ENCODE data around the gene KAT8. TPM values are rescaled to one million over a fixed set of nuclear protein-coding genes. Genes with fewer than 3 reads are reported as not detected.

Gene KAT8
- total and polyA plus RNA-seq, 9 of the 15 experiments (the other 6 are each of a cell fraction or from before 2014, with no cell fraction given): 10.0 to 98.5 (median 76.4) TPM

GRCh38 chr16:31073970-31074813 lies 43.3 kb upstream of the KAT8 start, which contains the start of the genes ZNF646 and ZNF668 (continued):
- TF ChIP-seq ZC3H11A (IDR thresholded peaks at IDR 0.05; ENCODE audit: low read depth, low read length) (no peak), UBTF (IDR thresholded peaks at IDR 0.05; ENCODE audit: borderline replicate concordance in 1 of 2, low read depth in 2 of 2, low read length in 2 of 2) (peak; percentile 8 to 52; a peak in 1 of 4 replicates), STAT6 (CRISPR knock-in tag; IDR thresholded peaks at IDR 0.05) (no peak), POLR2G (IDR thresholded peaks at IDR 0.05; ENCODE audit: low read depth, low read length) (peak; percentile 83), SAFB2 (IDR thresholded peaks at IDR 0.05; ENCODE audit: borderline replicate concordance, low read depth, low read length, severe bottlenecking) (no peak), ETV1 (tag; conservative IDR thresholded peaks at IDR 0.05; ENCODE audit: low read depth) (peak; percentile 85), CBFB (CRISPR knock-in tag; IDR thresholded peaks at IDR 0.05) (no peak), ELF2 (CRISPR knock-in tag; IDR thresholded peaks at IDR 0.05) (peak; percentile 96), ZKSCAN3 (CRISPR knock-in tag; IDR thresholded peaks at IDR 0.05) (no peak), PHB (CRISPR knock-in tag; IDR thresholded peaks at IDR 0.05) (no peak), NBN (IDR thresholded peaks at IDR 0.05; ENCODE audit: low read depth) (no peak), PHTF2 (CRISPR knock-in tag; IDR thresholded peaks at IDR 0.05) (no peak), TARDBP (IDR thresholded peaks at IDR 0.05) (peak; percentile 67; the same call in 1 of the 2 replicates), MAFG (tag; conservative IDR thresholded peaks at IDR 0.05) (no peak), KHSRP (IDR thresholded peaks at IDR 0.05) (0 out of 2 replicates have a peak, but pooled peaks have one; percentile 20), ZNF165 (CRISPR knock-in tag; IDR thresholded peaks at IDR 0.05; ENCODE audit: borderline replicate concordance) (no peak), USF2 (CRISPR knock-in tag; IDR thresholded peaks at IDR 0.05) (no peak), TEAD2 (tag; IDR thresholded peaks at IDR 0.05) (no peak), FOXK1 (CRISPR knock-in tag; IDR thresholded peaks at IDR 0.05; ENCODE audit: borderline replicate concordance) (0 out of 2 replicates have a peak, but pooled peaks have one; percentile 70), ZNF699 (CRISPR knock-in tag; IDR thresholded peaks at IDR 0.05; ENCODE audit: insufficient replicate concordance) (no peak), ZNF764 (CRISPR knock-in tag; IDR thresholded peaks at IDR 0.05; ENCODE audit: low read depth) (0 out of 2 replicates have a peak, but pooled peaks have one; percentile 19), DIDO1 (tag; IDR thresholded peaks at IDR 0.05; ENCODE audit: low read depth) (peak; percentile 74; the same call in 1 of the 2 replicates), DPF2 (IDR thresholded peaks at IDR 0.05) (no peak), ZNF77 (CRISPR knock-in tag; IDR thresholded peaks at IDR 0.05) (no peak), HNRNPLL (IDR thresholded peaks at IDR 0.05; ENCODE audit: low read depth, low read length, poor library complexity, severe bottlenecking) (peak; percentile 87)
